HCT116 (cell line): Measurements from ENCODE around the gene CAV1. TPM values are rescaled to one million over a fixed set of nuclear protein-coding genes. Genes with fewer than 3 reads are reported as not detected.

ENCODE experiments used
- ATAC-seq: fragments of 200-7000 bp; cut with Tn5 transposase; 2 replicates; pipeline ENCODE4 v1.9.1; 2020; ENCODE audit warnings: mild to moderate bottlenecking, moderate library complexity
- BruUV-seq: library from RNA; stranded (reverse); fragments of 400-500 nt; replicated peaks from 2 replicates; lab custom pipeline; 2021; lab: Mats Ljungman, UMichigan
- CTCF ChIA-PET: fragments of 300-600 bp; sonication (Branson Sonifier 250); formaldehyde crosslinking; loops from one replicate; lab custom pipeline; 2021; ENCODE audit warnings: antibody characterized with exemption; lab: Charles Lee
- POLR2A ChIA-PET: fragments of 300-600, 350-600 bp; sonication (Branson Sonifier 250); formaldehyde crosslinking; loops from one replicate; lab custom pipeline; 2021; ENCODE audit warnings: antibody characterized with exemption; lab: Charles Lee
- RAD21 ChIA-PET, 2 experiments: fragments of 300-600 bp; sonication (Branson Sonifier 250); formaldehyde crosslinking; loops; one replicate each; lab custom pipeline; 2023; ENCODE audit warnings: low total read pairs in 2 of 2; ENCODE audit not compliant: uncharacterized antibody in 2 of 2, unreplicated experiment in 2 of 2, low non-redundant PET in 1 of 2; lab: Charles Lee
- DNase-seq: peaks from one replicate; pipeline ENCODE4 v3.0.0-alpha.2; 2010; ENCODE audit warnings: low read depth, low spot score
- H2AFZ ChIP-seq: fragments of 200-600 bp; shearing (Covaris generic), sonication (generic); 2 replicates; pipeline ENCODE4 v1.6.1; 2017; ENCODE audit warnings: low read depth, mixed run types, mixed read lengths, antibody characterized with exemption, low read length; ENCODE audit not compliant: poor library complexity, severe bottlenecking
- H3K27ac ChIP-seq: 2 replicates; pipeline ENCODE4 v1.5.1; 2012; ENCODE audit warnings: low read depth, low read length
- H3K27me3 ChIP-seq: fragments of 200-600 bp; sonication (generic); 2 replicates; pipeline ENCODE4 v1.6.1; 2016; ENCODE audit warnings: mixed run types, low read length, mixed read lengths; ENCODE audit not compliant: insufficient read depth
- H3K36me3 ChIP-seq, 2 experiments: fragments of 200-500 bp in 1 of 2; fragments of 200-600 bp in 1 of 2; sonication (Bioruptor generic) in 1 of 2; sonication (generic) in 1 of 2; 2 replicates each; pipeline versions ENCODE4 v1.5.1 to v1.6.1; 2014 to 2016; ENCODE audit warnings: low read length in 2 of 2, inconsistent platforms in 1 of 2, mixed read lengths in 1 of 2, mixed run types in 1 of 2; ENCODE audit not compliant: insufficient read depth in 2 of 2, control insufficient read depth in 1 of 2
- H3K4me1 ChIP-seq, 2 experiments: fragments of 200-600 bp in 1 of 2; sonication (generic) in 1 of 2; 2 replicates each; pipeline versions ENCODE4 v1.5.1 to v1.6.1; 2012 to 2017; ENCODE audit warnings: low read length in 2 of 2, inconsistent platforms in 1 of 2, mild to moderate bottlenecking in 1 of 2, mixed read lengths in 1 of 2, mixed run types in 1 of 2, moderate library complexity in 1 of 2; ENCODE audit not compliant: insufficient read depth in 2 of 2, control insufficient read depth in 1 of 2
- H3K4me2 ChIP-seq: fragments of 200-600 bp; sonication (generic); 2 replicates; pipeline ENCODE4 v1.6.1; 2017; ENCODE audit warnings: mixed run types, low read length, mixed read lengths
- H3K4me3 ChIP-seq, 2 experiments: fragments of 200-600 bp in 1 of 2; sonication (generic) in 1 of 2; replicated peaks in 1 of 2; 2 replicates each; pipeline ENCODE4 v1.5.1; 2011 to 2016; ENCODE audit warnings: low read length in 2 of 2, control low read depth in 1 of 2, low read depth in 1 of 2, mild to moderate bottlenecking in 1 of 2, mixed read lengths in 1 of 2, mixed run types in 1 of 2
- H3K79me2 ChIP-seq: fragments of 200-600 bp; sonication (generic); 2 replicates; pipeline ENCODE4 v1.6.1; 2017; ENCODE audit warnings: mild to moderate bottlenecking, mixed run types, low read length, moderate library complexity, mixed read lengths; ENCODE audit not compliant: insufficient read depth
- H3K9ac ChIP-seq: fragments of 200-600 bp; sonication (generic); 2 replicates; pipeline ENCODE4 v1.6.1; 2016; ENCODE audit warnings: low read length, mixed read lengths
- H3K9me2 ChIP-seq: fragments of 200-600 bp; sonication (generic), shearing (Covaris generic); 2 replicates; pipeline ENCODE4 v1.6.1; 2017; ENCODE audit warnings: mixed run types, mild to moderate bottlenecking, moderate library complexity; ENCODE audit not compliant: insufficient read depth
- H3K9me3 ChIP-seq, 2 experiments: fragments of 200-500 bp in 1 of 2; fragments of 200-600 bp in 1 of 2; sonication (Bioruptor generic) in 1 of 2; sonication (generic) in 1 of 2; 2 replicates each; pipeline ENCODE4 v1.6.1; 2014 to 2017; ENCODE audit warnings: low read length in 2 of 2, mixed read lengths in 2 of 2, inconsistent platforms in 1 of 2, low read depth in 1 of 2, mild to moderate bottlenecking in 1 of 2, mixed run types in 1 of 2, moderate library complexity in 1 of 2; ENCODE audit not compliant: control insufficient read depth in 1 of 2, insufficient read depth in 1 of 2
- H4K20me1 ChIP-seq: fragments of 200-600 bp; sonication (generic), shearing (Covaris generic); 2 replicates; pipeline ENCODE4 v1.6.1; 2017; ENCODE audit warnings: mixed run types, mild to moderate bottlenecking, moderate library complexity; ENCODE audit not compliant: insufficient read depth
- CEBPB ChIP-seq: IDR thresholded peaks from 2 replicates; pipeline ENCODE4 v1.6.1; 2012; ENCODE audit warnings: low read depth
- CTCF ChIP-seq, 3 experiments: fragments of 200-600 bp in 1 of 3; sonication (generic) in 1 of 3; IDR thresholded peaks in 2 of 3; conservative IDR thresholded peaks in 1 of 3; 2 replicates each; pipeline ENCODE4 v1.5.1; 2012 to 2017; ENCODE audit warnings: low read depth in 2 of 3, low read length in 2 of 3, antibody characterized with exemption in 1 of 3, borderline replicate concordance in 1 of 3, control low read depth in 1 of 3, mild to moderate bottlenecking in 1 of 3, mixed read lengths in 1 of 3, mixed run types in 1 of 3, moderate library complexity in 1 of 3; ENCODE audit not compliant: insufficient read depth in 1 of 3
- EGR1 ChIP-seq: IDR thresholded peaks from 2 replicates; pipeline ENCODE4 v1.6.1; 2012; ENCODE audit warnings: low read depth
- ELF1 ChIP-seq: IDR thresholded peaks from 2 replicates; pipeline ENCODE4 v1.6.1; 2012; ENCODE audit warnings: low read depth, borderline replicate concordance
- EZH2 ChIP-seq: fragments of 200-600 bp; sonication (generic); IDR thresholded peaks from 2 replicates; pipeline ENCODE4 v1.6.1; 2017; ENCODE audit warnings: antibody characterized with exemption, mixed run types
- EZH2phosphoT487 ChIP-seq: fragments of 200-600 bp; IDR thresholded peaks from 2 replicates; pipeline ENCODE4 v1.6.1; 2018; ENCODE audit warnings: antibody characterized with exemption, borderline replicate concordance
- JUND ChIP-seq: IDR thresholded peaks from 2 replicates; pipeline ENCODE4 v1.6.1; 2012
- POLR2AphosphoS5 ChIP-seq: IDR thresholded peaks from 2 replicates; pipeline ENCODE4 v1.6.1; 2011; ENCODE audit warnings: mild to moderate bottlenecking, low read depth, low read length, moderate library complexity
- REST ChIP-seq: IDR thresholded peaks from 2 replicates; pipeline ENCODE4 v1.6.1; 2012; ENCODE audit warnings: low read depth
- SP1 ChIP-seq: IDR thresholded peaks from 2 replicates; pipeline ENCODE4 v1.6.1; 2012; ENCODE audit warnings: low read depth
- SRF ChIP-seq: IDR thresholded peaks from 2 replicates; pipeline ENCODE4 v1.6.1; 2012; ENCODE audit warnings: low read depth
- TCF7L2 ChIP-seq: IDR thresholded peaks from 2 replicates; pipeline ENCODE4 v1.7.0; 2011; ENCODE audit warnings: borderline replicate concordance, inconsistent platforms; ENCODE audit not compliant: insufficient read depth, insufficient read length; ENCODE audit errors: extremely low read depth
- YY1 ChIP-seq: IDR thresholded peaks from 2 replicates; pipeline ENCODE4 v1.6.1; 2011; ENCODE audit warnings: low read length, low read depth, moderate library complexity, mild to moderate bottlenecking; ENCODE audit not compliant: insufficient replicate concordance; ENCODE audit errors: extremely low read depth
- ZNF274 ChIP-seq: fragments of 200-500 bp; sonication (Bioruptor generic); IDR thresholded peaks from 2 replicates; pipeline ENCODE4 v1.6.1; 2014; ENCODE audit warnings: mild to moderate bottlenecking, low read depth, low read length, inconsistent platforms
- intact Hi-C: fragments of 100-400 bp; cut with micrococcal nuclease; formaldehyde crosslinking; loops from 2 replicates; pipeline ENCODE4 v1.10.0; 2022
- total RNA-seq: library from RNA; stranded (reverse); gene quantifications from one replicate; pipeline ENCODE4 v1.2.1, GENCODE V29; 2021; ENCODE audit not compliant: unreplicated experiment

CAV1 gene
- total RNA-seq, 1 experiment from 2014 or later: 298 TPM

GRCh38 chr7:116496653-116497052, 28.2 kb upstream of the CAV1 start:
- TF ChIP-seq CTCF (IDR thresholded peaks at IDR 0.05 in 2 of 3, conservative IDR thresholded peaks at IDR 0.05 in 1 of 3; ENCODE audit: borderline replicate concordance in 1 of 3, insufficient read depth in 1 of 3, low read depth in 2 of 3, low read length in 2 of 3): no peak
- TF ChIP-seq JUND: no peak
- TF ChIP-seq REST: no peak
- TF ChIP-seq EGR1: no peak
- TF ChIP-seq YY1: no peak
- TF ChIP-seq EZH2phosphoT487: no peak
- TF ChIP-seq ELF1: no peak
- TF ChIP-seq SRF: no peak
- TF ChIP-seq POLR2AphosphoS5: no peak
- TF ChIP-seq CEBPB: no peak
- TF ChIP-seq TCF7L2: no peak
- no peak for TF ChIP-seq SP1
- no peak for TF ChIP-seq EZH2
- no peak for TF ChIP-seq ZNF274
- Histone ChIP-seq H3K9me2 (no peaks in the 10 kb centered on the region), H3K9me3 (peaks cover 0 to 7% of the 10 kb centered on the region in 2 experiments; a peak in 1 of 4 replicates), H3K4me2 (no peak overlapping the region), H3K27ac (no peak overlapping the region), H3K79me2 (peaks cover 21% of the 10 kb centered on the region), H4K20me1 (no peaks in the 10 kb centered on the region), H2AFZ (no peak overlapping the region), H3K4me3 (no peak overlapping the region), H3K4me1 (peaks cover 17 to 55% of the 10 kb centered on the region in 2 experiments), H3K36me3 (peaks cover 0 to 15% of the 10 kb centered on the region in 2 experiments; a peak in 2 of 4 replicates), H3K9ac (no peak overlapping the region), H3K27me3 (no peaks in the 10 kb centered on the region)
- no peak for DNase-seq
- RAD21 ChIA-PET: no interaction called here
- CTCF ChIA-PET: interaction anchor here (1.1 kb wide), 1 partner anchor 30 kb away, joined by 3 read pairs; no protein-coding TSS in a partner anchor
- BruUV-seq: no TSS peak
- ATAC-seq: no peak
- intact Hi-C loops: no loop called here
- POLR2A ChIA-PET: no interaction called here
